Transverse colon (tissue), 3 donors: ENCODE measurements around the gene SLC39A11.

Experiments
- EP300 ChIP-seq: sonication (generic); formaldehyde crosslinking; IDR thresholded peaks from one replicate; pipeline ENCODE4 v1.6.1; 2017; ENCODE audit warnings: antibody characterized with exemption, low read depth
- POLR2A ChIP-seq: fragments of 450-650 bp; IDR thresholded peaks from one replicate; pipeline ENCODE4 v1.6.1; 2016; ENCODE audit warnings: antibody characterized with exemption, mild to moderate bottlenecking, moderate library complexity
- TF ChIP-seq, protein P1 (sequence below), 5 experiments: fragments of 200-600 bp in 3 of 5; fragments of 450-650 bp in 2 of 5; sonication (generic) in 3 of 5; IDR thresholded peaks; 1 replicate in 2 of 5; 2 replicates in 3 of 5; pipeline ENCODE4 v1.5.1; 2016 to 2017; ENCODE audit warnings: antibody characterized with exemption in 5 of 5, inconsistent platforms in 3 of 5, mild to moderate bottlenecking in 2 of 5, moderate library complexity in 1 of 5

DNA sequence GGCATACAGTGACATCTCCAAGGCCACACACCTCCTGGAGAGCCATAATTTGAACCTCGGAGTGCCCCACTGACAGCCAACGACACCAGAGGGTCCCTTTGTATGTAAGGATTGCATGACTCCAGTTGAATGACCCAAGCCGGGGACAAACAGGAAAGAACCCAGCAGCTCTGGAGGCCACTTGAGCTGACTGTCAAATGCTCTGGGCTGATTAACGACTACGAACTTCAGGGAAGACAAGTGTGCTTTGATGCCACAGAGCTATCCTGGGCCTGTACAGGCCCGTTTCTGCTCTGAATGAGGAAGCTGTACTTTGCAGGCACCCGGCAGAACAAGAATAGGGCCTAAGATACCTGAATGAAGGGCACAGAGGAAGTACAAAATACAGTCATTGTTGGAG is 404.6 kb downstream of the SLC39A11 start:
- TF ChIP-seq, protein P1, sequence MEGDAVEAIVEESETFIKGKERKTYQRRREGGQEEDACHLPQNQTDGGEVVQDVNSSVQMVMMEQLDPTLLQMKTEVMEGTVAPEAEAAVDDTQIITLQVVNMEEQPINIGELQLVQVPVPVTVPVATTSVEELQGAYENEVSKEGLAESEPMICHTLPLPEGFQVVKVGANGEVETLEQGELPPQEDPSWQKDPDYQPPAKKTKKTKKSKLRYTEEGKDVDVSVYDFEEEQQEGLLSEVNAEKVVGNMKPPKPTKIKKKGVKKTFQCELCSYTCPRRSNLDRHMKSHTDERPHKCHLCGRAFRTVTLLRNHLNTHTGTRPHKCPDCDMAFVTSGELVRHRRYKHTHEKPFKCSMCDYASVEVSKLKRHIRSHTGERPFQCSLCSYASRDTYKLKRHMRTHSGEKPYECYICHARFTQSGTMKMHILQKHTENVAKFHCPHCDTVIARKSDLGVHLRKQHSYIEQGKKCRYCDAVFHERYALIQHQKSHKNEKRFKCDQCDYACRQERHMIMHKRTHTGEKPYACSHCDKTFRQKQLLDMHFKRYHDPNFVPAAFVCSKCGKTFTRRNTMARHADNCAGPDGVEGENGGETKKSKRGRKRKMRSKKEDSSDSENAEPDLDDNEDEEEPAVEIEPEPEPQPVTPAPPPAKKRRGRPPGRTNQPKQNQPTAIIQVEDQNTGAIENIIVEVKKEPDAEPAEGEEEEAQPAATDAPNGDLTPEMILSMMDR (IDR thresholded peaks at IDR 0.05): no peak
- no peak for TF ChIP-seq POLR2A
- TF ChIP-seq EP300: no peak
